ENCODE measurements around the gene LRP3.

Gene LRP3

GRCh38 chr19:33233056-33233873, 39.1 kb downstream of the LRP3 start:
- H4K20me1 ChIP-seq (ENCODE audit: control insufficient read depth, insufficient read depth, low read depth, low read length): no peaks in the 10 kb centered on the region
- H3K9me2 ChIP-seq (replicated peaks; ENCODE audit: control insufficient read depth, low read length): no peaks in the 10 kb centered on the region
- H3K79me2 ChIP-seq (ENCODE audit: control insufficient read depth, low read length): no peaks in the 10 kb centered on the region
- TF ChIP-seq EZH2phosphoT487 (IDR thresholded peaks at IDR 0.05; ENCODE audit: borderline replicate concordance, low read length): no peak
- TF ChIP-seq, protein P1, sequence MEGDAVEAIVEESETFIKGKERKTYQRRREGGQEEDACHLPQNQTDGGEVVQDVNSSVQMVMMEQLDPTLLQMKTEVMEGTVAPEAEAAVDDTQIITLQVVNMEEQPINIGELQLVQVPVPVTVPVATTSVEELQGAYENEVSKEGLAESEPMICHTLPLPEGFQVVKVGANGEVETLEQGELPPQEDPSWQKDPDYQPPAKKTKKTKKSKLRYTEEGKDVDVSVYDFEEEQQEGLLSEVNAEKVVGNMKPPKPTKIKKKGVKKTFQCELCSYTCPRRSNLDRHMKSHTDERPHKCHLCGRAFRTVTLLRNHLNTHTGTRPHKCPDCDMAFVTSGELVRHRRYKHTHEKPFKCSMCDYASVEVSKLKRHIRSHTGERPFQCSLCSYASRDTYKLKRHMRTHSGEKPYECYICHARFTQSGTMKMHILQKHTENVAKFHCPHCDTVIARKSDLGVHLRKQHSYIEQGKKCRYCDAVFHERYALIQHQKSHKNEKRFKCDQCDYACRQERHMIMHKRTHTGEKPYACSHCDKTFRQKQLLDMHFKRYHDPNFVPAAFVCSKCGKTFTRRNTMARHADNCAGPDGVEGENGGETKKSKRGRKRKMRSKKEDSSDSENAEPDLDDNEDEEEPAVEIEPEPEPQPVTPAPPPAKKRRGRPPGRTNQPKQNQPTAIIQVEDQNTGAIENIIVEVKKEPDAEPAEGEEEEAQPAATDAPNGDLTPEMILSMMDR (IDR thresholded peaks at IDR 0.05; ENCODE audit: low read depth, low read length, poor library complexity, severe bottlenecking): no peak
- no peak overlapping the region for H3K4me2 ChIP-seq (ENCODE audit: low read length)
- no peaks in the 10 kb centered on the region for H3F3A ChIP-seq (ENCODE audit: control insufficient read depth, insufficient read depth)
- H3K9me3 ChIP-seq (ENCODE audit: control insufficient read depth, insufficient read depth, low read length): no peaks in the 10 kb centered on the region
- no peaks in the 10 kb centered on the region for H3K4me1 ChIP-seq (ENCODE audit: control insufficient read depth, low read length)
- no peak overlapping the region for H3K4me3 ChIP-seq (ENCODE audit: low read length)
- H3K27me3 ChIP-seq (ENCODE audit: control insufficient read depth, low read length): no peaks in the 10 kb centered on the region
- H3K27ac ChIP-seq (ENCODE audit: low read depth, low read length): no peak overlapping the region
- H3K36me3 ChIP-seq (ENCODE audit: control insufficient read depth, low read length): no peaks in the 10 kb centered on the region

GRCh38 chr19:33234092-33234491, 40.0 kb downstream of the LRP3 start:
- no peaks in the 10 kb centered on the region for H3F3A ChIP-seq (ENCODE audit: control insufficient read depth, insufficient read depth)
- no peaks in the 10 kb centered on the region for H4K20me1 ChIP-seq (ENCODE audit: control insufficient read depth, insufficient read depth, low read depth, low read length)
- H3K36me3 ChIP-seq (ENCODE audit: control insufficient read depth, low read length): no peaks in the 10 kb centered on the region
- H3K9me2 ChIP-seq (replicated peaks; ENCODE audit: control insufficient read depth, low read length): no peaks in the 10 kb centered on the region
- H3K27me3 ChIP-seq (ENCODE audit: control insufficient read depth, low read length): no peaks in the 10 kb centered on the region
- H3K4me2 ChIP-seq (ENCODE audit: low read length): no peak overlapping the region
- no peaks in the 10 kb centered on the region for H3K79me2 ChIP-seq (ENCODE audit: control insufficient read depth, low read length)
- no peak overlapping the region for H3K27ac ChIP-seq (ENCODE audit: low read depth, low read length)
- no peaks in the 10 kb centered on the region for H3K4me1 ChIP-seq (ENCODE audit: control insufficient read depth, low read length)
- H3K4me3 ChIP-seq (ENCODE audit: low read length): no peak overlapping the region
- TF ChIP-seq EZH2phosphoT487 (IDR thresholded peaks at IDR 0.05; ENCODE audit: borderline replicate concordance, low read length): no peak
- TF ChIP-seq, protein P1 (IDR thresholded peaks at IDR 0.05; ENCODE audit: low read depth, low read length, poor library complexity, severe bottlenecking): no peak
- no peaks in the 10 kb centered on the region for H3K9me3 ChIP-seq (ENCODE audit: control insufficient read depth, insufficient read depth, low read length)

- Histone ChIP-seq H3K27me3 (ENCODE audit: control insufficient read depth, low read length) (no peaks in the 10 kb centered on the region), H3K4me1 (ENCODE audit: control insufficient read depth, low read length) (no peaks in the 10 kb centered on the region), H3K4me3 (ENCODE audit: low read length) (no peak overlapping the region), H3K4me2 (ENCODE audit: low read length) (no peak overlapping the region), H3F3A (ENCODE audit: control insufficient read depth, insufficient read depth) (no peaks in the 10 kb centered on the region), H3K9me2 (replicated peaks; ENCODE audit: control insufficient read depth, low read length) (no peaks in the 10 kb centered on the region), H3K9me3 (ENCODE audit: control insufficient read depth, insufficient read depth, low read length) (no peaks in the 10 kb centered on the region), H3K27ac (ENCODE audit: low read depth, low read length) (no peak overlapping the region), H3K36me3 (ENCODE audit: control insufficient read depth, low read length) (no peaks in the 10 kb centered on the region), H4K20me1 (ENCODE audit: control insufficient read depth, insufficient read depth, low read depth, low read length) (no peaks in the 10 kb centered on the region), H3K79me2 (ENCODE audit: control insufficient read depth, low read length) (no peaks in the 10 kb centered on the region)
- TF ChIP-seq EZH2phosphoT487 (IDR thresholded peaks at IDR 0.05; ENCODE audit: borderline replicate concordance, low read length): no peak
- TF ChIP-seq, protein P1 (IDR thresholded peaks at IDR 0.05; ENCODE audit: low read depth, low read length, poor library complexity, severe bottlenecking): no peak
Observed at GRCh38 chr19:33234736-33235135, 40.6 kb downstream of the LRP3 start.

Measured in DOHH2 (cell line).